ENCODE results near the gene RASGRF1. TPM values are rescaled to one million over a fixed set of nuclear protein-coding genes. Genes with fewer than 3 reads are reported as not detected.

The RASGRF1 gene
- total RNA-seq, 2 donors from 2014 or later: 0.09 to 1.1 TPM

DNA sequence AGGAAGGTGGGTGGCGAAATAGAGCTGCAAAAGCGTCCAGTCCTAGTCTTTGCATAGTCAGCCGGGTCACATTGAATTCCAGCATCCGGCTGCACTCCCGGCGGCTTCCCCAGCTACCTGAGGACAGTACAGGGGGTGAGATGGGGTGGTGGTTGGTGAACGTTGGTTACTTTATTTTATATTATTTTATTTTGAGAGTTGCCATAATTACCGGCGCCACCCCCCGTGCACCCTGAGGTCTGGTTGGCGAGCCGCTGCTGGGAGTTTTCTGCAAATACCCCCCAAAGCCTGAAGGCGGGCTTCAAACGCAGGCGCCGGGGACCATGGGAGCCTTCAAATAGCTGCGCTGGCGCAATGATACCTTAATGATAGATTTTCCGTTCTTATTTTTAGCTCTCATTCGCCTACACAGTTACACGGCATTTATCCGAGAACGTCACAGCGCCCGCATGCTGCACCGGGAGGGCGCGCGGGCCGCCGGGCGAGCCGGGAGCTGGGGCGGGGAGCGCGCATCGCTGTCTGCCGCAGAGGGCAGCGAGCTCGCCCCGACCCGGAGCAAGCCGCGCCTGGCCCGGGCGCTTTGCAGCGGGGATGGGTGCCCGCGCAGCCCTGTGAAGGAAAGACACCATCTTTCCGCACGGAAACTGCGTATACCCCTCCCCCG, 756 bp upstream of the RASGRF1 start:
- no peak for DNase-seq (ENCODE audit: low spot score)
- intact Hi-C loops (cut with DNase I): no loop called here
- Histone ChIP-seq H3K36me3 (no peaks in the 10 kb centered on the region), H3K4me1 (replicated peaks) (peaks cover 11% of the 10 kb centered on the region), H3K27me3 (replicated peaks; ENCODE audit: insufficient read depth) (peaks cover 19% of the 10 kb centered on the region), H3K27ac (no peak overlapping the region), H3K4me3 (no peak overlapping the region), H3K9me3 (no peaks in the 10 kb centered on the region)
- TF ChIP-seq, protein P1, sequence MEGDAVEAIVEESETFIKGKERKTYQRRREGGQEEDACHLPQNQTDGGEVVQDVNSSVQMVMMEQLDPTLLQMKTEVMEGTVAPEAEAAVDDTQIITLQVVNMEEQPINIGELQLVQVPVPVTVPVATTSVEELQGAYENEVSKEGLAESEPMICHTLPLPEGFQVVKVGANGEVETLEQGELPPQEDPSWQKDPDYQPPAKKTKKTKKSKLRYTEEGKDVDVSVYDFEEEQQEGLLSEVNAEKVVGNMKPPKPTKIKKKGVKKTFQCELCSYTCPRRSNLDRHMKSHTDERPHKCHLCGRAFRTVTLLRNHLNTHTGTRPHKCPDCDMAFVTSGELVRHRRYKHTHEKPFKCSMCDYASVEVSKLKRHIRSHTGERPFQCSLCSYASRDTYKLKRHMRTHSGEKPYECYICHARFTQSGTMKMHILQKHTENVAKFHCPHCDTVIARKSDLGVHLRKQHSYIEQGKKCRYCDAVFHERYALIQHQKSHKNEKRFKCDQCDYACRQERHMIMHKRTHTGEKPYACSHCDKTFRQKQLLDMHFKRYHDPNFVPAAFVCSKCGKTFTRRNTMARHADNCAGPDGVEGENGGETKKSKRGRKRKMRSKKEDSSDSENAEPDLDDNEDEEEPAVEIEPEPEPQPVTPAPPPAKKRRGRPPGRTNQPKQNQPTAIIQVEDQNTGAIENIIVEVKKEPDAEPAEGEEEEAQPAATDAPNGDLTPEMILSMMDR (IDR thresholded peaks at IDR 0.05): no peak
- no peak for TF ChIP-seq POLR2A (IDR thresholded peaks at IDR 0.05)
- TF ChIP-seq POLR2AphosphoS5 (IDR thresholded peaks at IDR 0.05): no peak
- 2% methylated on average over 53 of the region's 53 CpGs for WGBS

DNA sequence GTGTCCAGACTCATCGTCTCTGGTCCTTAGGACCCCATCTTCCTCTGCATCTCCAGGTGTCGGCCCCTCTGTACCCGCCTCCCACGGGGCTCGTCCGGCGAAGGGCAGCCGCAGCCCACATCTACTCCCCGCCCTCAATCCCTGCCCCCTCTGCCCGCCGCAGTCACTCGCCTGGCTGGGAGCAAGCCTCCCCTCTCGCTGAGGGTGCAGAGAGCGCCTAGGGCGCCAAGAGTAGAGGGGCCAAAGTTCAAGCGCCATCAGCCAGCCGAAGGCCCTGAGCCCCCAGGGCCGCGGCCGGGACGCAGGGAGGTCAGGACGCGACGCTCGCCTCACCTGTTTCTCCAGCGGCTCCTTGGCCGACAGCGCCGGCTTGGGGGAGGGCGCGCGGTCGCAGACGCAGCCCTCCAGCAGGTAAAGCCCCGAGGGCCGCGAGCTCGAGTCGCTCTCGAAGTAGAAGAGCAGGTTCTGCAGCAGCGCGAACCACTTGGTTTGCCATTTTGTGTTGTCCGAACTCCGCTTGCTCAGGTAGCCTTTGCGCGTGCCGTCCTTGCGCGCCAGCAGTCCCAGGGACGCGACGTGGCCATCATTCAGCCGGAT, 592 bp downstream of the RASGRF1 start:
- no peaks in the 10 kb centered on the region for H3K9me3 ChIP-seq
- peak overlapping the region; percentile 5 to 25 for H3K4me3 ChIP-seq
- whole genome bisulfite sequencing: under 1% methylated on average over 45 of the region's 53 CpGs
- H3K36me3 ChIP-seq: no peaks in the 10 kb centered on the region
- intact Hi-C loops (cut with DNase I): no loop called here
- no peak for DNase-seq (ENCODE audit: low spot score)
- H3K27me3 ChIP-seq (replicated peaks; ENCODE audit: insufficient read depth): peaks cover 19% of the 10 kb centered on the region
- no peak overlapping the region for H3K27ac ChIP-seq
- no peak for TF ChIP-seq POLR2A (IDR thresholded peaks at IDR 0.05)
- TF ChIP-seq, protein P1 (IDR thresholded peaks at IDR 0.05): no peak
- TF ChIP-seq POLR2AphosphoS5 (IDR thresholded peaks at IDR 0.05): no peak
- H3K4me1 ChIP-seq (replicated peaks): peaks cover 11% of the 10 kb centered on the region

DNA sequence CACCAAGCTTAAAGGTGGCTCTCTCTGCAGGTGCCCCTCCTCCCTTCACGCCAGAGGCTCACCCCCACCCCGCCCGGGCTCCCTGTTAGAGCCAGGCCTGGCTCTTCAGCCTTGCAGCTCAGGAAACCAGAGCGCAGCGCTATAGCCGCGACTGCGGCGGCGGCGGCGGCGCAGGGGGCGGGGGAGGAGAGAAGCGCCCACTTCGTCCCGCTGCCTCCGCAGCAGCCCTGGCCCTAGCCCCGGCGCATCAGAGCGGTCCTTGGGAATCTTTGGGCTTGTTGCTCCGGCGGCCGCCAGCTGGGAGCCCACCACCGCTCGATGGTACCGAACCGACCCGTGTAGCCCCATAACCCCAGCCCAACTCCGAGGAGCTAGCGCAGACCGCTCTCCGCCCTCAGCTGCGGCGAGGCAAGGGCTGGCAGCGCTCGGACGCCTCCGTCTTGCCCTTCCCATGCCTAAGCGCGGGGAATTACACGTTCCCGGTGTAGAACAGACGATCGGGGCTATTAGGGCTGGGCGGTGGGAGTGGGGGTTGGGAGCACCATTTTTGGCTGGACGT, 1.2 kb downstream of the RASGRF1 start:
- Histone ChIP-seq H3K4me3 (no peak overlapping the region), H3K9me3 (no peaks in the 10 kb centered on the region), H3K36me3 (no peaks in the 10 kb centered on the region), H3K4me1 (replicated peaks) (peaks cover 11% of the 10 kb centered on the region), H3K27me3 (replicated peaks; ENCODE audit: insufficient read depth) (peaks cover 19% of the 10 kb centered on the region), H3K27ac (no peak overlapping the region)
- TF ChIP-seq POLR2A (IDR thresholded peaks at IDR 0.05): no peak
- TF ChIP-seq, protein P1 (IDR thresholded peaks at IDR 0.05): no peak
- no peak for TF ChIP-seq POLR2AphosphoS5 (IDR thresholded peaks at IDR 0.05)
- DNase-seq (ENCODE audit: low spot score): no peak
- 4% methylated on average over 35 of the region's 47 CpGs for WGBS
- intact Hi-C loops (cut with DNase I): no loop called here

DNA sequence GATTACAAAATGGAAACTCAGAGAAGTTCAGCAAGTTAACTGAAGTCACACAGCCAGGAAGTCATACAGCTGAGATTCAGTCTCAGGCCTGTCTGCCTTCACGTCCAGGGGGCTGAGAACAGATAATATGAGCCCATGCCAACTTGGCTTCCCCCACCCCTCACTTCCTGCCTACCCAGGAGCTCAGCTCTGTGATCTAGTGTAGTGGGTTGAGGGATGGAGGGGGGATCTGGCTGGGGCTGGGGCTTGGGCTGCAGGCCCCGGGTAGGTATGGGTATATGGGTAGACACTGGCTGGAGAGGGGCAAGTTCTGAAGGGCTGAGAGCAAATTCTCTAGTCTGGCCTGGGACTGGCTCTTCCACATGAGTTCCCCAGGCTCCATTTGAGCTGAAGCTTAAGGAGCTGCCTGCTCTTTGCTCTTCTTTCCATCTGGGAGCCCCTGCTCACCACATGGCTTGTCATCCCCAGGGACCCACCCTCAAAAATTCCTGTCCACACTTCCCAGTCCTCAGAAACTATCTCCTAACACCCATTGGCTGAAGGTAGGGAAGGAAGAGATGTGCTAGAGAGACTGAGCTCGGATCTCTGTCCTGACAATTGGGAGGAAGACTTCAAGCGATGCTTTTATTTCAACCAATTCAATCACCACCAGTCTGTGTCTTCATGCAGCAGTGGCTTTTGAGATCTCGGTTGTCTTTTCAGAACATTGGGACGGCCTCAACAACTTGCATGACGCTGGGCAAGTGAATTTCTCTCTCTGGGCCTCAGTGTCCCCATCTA, 2.0 kb downstream of the RASGRF1 start:
- no peak for DNase-seq (ENCODE audit: low spot score)
- no peak overlapping the region for H3K4me3 ChIP-seq
- peaks cover 11% of the 10 kb centered on the region for H3K4me1 ChIP-seq (replicated peaks)
- intact Hi-C loops (cut with DNase I): no loop called here
- no peaks in the 10 kb centered on the region for H3K9me3 ChIP-seq
- H3K27ac ChIP-seq: no peak overlapping the region
- TF ChIP-seq, protein P1 (IDR thresholded peaks at IDR 0.05): no peak
- no peak for TF ChIP-seq POLR2A (IDR thresholded peaks at IDR 0.05)
- TF ChIP-seq POLR2AphosphoS5 (IDR thresholded peaks at IDR 0.05): no peak
- WGBS: 67% methylated on average over 7 of the region's 7 CpGs
- peaks cover 19% of the 10 kb centered on the region for H3K27me3 ChIP-seq (replicated peaks; ENCODE audit: insufficient read depth)
- no peaks in the 10 kb centered on the region for H3K36me3 ChIP-seq

All from prostate gland (tissue), 2 donors.